Spleen (tissue), 7 donors: ENCODE measurements around the gene TRIO.

Source experiments
- CTCF ChIP-seq, 11 experiments: fragments of 200-600 bp in 7 of 11; fragments of 450-650 bp in 4 of 11; sonication (generic) in 4 of 11; IDR thresholded peaks in 8 of 11; conservative IDR thresholded peaks in 3 of 11; 1 replicate in 7 of 11; 2 replicates in 4 of 11; pipeline versions ENCODE4 v1.4.0 to v1.8.0; 2016 to 2021; ENCODE audit warnings: antibody characterized with exemption in 11 of 11, inconsistent platforms in 4 of 11, mild to moderate bottlenecking in 1 of 11
- POLR2A ChIP-seq, 3 donors: fragments of 450-650 bp; IDR thresholded peaks; one replicate each; pipeline ENCODE4 v1.5.1; 2017; ENCODE audit warnings: antibody characterized with exemption in 3 of 3, mild to moderate bottlenecking in 1 of 3
- POLR2AphosphoS5 ChIP-seq, 3 donors: sonication (generic); formaldehyde crosslinking; IDR thresholded peaks; one replicate each; pipeline ENCODE4 v1.5.1; 2017; ENCODE audit warnings: antibody characterized with exemption in 3 of 3
- donor health status: DM: no; HTN: no; CAD: no; lungs with moderate emphysema.
- donor health status: DM: no; HTN: no; CAD: no.
- donor health status: DM: no; HTN: no; CAD: no.

GRCh38 chr5:14244721-14245120 lies 101.6 kb downstream of the TRIO start:
- TF ChIP-seq CTCF (IDR thresholded peaks at IDR 0.05 in 8 of 11, conservative IDR thresholded peaks at IDR 0.05 in 3 of 11) (no peak), POLR2AphosphoS5 (IDR thresholded peaks at IDR 0.05) (no peak), POLR2A (IDR thresholded peaks at IDR 0.05) (no peak)
